Renal cortex interstitium (tissue), 11 donors: ENCODE data around the gene BSG. TPM values are rescaled to one million over a fixed set of nuclear protein-coding genes. Genes with fewer than 3 reads are reported as not detected.
"Not testable (repeated sequence)": the region's sequence is repeated elsewhere in the genome, so short reads cannot be mapped to it uniquely, and the experiment has no call there.

Source experiments
- DNase-seq, 11 donors: peaks; one replicate each; pipeline ENCODE4 v3.0.0-alpha.2; 2013; ENCODE audit warnings: low read depth in 9 of 11, low spot score in 4 of 11; ENCODE audit errors: extremely low read depth in 1 of 11
- polyA plus RNA-seq, 3 donors: library from polyadenylated mRNA; unstranded; fragments of 120-200 nt; gene quantifications; one replicate each; pipeline ENCODE4 v1.2.1, GENCODE V29; 2013; ENCODE audit not compliant: insufficient read length in 3 of 3

The BSG gene
- polyA plus RNA-seq, 3 donors: 359 to 541 (median 496) TPM

DNA sequence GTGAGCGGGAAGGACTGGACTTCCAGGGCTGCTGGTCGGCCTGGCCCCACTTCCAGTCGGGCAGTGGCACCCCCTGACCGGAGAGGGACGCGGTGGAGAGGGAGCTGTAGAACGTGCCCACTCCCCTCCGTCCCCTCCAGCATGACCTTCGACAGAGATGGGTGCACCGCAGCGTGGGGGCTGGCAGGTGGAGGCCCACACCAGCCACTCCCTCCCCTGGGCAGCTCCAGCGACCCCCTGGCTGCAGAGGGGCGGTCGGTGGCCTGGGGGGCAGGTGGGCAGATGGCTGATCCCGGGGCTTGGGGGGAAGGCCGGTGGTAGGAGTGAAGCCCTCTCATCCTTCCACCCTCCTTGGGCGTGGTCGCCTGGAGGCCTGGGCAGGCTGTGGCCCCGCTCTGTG, 19.7 kb downstream of the BSG start:
- DNase-seq: no peak

DNA sequence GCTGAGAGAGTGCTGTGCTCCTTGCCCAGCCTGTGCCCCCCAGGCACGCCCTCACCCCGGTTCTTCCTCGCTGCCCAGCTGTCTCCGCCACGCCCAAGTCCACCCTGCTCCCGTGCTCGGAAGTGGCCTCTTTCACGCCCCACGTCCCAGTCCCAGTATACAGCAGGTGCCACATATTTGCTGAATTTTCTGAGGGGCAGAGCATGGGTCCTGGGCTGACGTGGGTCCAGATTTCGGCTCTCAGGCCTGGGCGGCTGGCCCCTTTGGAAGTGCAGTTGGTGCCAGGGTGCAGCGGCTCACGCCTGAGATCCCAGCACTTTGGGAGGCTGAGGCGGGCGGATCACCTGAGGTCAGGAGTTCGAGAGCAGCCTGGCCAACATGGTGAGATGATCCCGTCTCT, 20.7 kb downstream of the BSG start:
- no peak for DNase-seq

DNA sequence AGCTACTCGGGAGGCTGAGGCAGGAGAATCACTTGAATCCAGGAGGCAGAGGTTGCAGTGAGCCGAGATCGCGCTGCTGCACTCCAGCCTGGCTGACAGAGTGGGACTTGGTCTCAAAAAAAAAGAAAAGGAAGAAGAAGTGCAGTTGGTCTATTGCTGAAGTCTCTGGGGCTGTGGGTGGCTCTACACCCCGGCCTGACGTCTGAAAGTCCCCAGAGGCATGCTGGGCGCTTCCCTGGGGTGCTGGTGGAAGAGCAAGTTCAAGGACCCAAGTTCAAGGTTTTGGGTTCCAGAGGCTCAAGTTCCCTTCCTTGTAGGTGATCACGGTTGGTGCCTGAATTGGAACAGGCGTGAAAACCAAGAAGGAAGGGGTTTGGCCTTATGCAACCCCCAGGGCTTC, 21.1 kb downstream of the BSG start:
- no peak for DNase-seq

- DNase-seq: no peak
These were observed 22.0 kb downstream of the BSG start for GRCh38 chr19:594265-594870.

DNA sequence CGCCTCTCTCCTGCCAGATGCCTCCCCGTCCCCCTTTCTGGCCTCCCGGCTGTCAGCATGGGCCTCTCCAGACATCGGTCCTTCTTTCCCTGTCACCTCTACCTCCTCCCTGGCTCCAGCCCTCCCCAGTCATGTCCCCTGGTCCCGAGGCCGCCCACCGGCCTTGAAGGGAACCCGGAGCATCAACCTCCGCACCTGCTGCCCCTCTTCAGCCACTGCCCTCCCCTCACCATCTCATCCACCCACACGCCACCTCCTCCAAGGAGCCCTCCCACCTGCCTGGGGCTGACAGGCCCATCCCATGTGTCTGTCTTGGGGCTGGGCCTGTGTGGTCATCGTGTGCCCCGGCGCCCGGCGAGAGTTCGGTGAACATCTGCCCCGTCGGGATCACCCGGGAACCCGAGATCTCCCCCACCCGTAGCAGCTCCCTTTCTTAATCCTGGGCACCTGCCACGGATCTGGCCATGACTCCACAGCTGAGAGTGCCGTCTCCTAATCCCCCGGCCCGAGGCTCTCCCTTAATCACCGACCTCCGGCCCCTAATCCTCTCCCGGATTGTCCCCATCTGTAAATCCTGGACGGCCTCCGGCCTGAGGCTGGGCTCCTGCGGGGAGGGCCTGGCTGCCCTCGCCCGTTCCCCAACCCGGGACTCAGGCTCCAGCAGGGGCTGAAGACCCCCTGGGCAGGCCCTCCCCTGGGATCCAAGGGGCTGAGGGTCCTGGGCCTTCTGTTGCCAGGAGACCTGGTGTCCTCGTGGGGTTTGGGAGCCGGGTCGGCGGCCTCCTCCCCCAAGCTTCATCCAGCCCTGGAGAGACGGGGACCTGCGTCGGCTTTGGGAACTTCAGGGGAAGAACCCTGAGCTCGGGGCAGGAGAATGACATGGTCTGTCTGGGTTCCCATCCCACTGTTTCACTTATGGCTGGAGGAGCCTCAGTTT, 23.2 kb downstream of the BSG start:
- DNase-seq: no peak

GRCh38 chr19:596263-596655, 23.9 kb downstream of the BSG start:
- DNase-seq: no peak

DNA sequence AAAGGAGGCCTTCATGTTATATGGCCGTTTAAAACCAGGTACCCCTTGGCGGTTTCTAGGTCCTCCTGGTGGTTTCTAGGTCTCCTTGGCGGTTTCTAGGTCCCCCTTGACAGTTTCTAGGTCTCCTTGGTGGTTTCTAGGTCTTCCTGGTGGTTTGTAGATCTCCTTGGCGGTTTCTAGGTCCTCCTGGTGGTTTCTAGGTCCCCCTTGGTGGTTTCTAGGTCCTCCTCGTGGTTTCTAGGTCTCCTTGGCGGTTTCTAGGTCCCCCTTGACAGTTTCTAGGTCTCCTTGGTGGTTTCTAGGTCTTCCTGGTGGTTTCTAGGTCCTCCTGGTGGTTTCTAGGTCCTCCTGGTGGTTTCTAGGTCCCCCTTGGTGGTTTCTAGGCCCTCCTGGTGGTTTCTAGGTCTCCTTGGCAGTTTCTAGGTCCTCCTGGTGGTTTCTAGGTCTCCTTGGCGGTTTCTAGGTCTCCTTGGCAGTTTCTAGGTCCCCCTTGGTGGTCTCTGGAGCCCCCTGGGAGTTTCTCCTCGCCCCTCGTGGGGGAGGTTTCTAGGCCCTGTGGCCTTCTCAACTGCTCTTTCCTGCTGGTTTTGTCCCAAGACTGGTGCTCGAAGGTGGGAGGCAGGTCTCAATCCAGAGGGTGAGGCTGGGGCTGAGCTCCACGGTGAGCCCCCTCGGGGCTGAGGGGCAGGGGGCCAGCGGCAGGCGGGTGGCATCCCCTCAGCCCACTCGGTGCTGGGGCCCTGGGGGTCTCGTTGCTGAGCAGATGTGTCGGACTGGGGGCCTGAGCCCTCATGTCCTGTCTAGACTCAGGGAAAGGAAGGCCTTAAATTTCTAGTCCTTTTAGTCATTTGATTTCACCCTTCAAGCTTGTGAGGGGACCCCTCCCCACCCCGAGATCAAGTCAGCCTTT, 25.3 kb downstream of the BSG start:
- DNase-seq: no peak

- DNase-seq: no peak
These were observed 28.9 kb downstream of the BSG start for GRCh38 chr19:601310-601709.

DNA sequence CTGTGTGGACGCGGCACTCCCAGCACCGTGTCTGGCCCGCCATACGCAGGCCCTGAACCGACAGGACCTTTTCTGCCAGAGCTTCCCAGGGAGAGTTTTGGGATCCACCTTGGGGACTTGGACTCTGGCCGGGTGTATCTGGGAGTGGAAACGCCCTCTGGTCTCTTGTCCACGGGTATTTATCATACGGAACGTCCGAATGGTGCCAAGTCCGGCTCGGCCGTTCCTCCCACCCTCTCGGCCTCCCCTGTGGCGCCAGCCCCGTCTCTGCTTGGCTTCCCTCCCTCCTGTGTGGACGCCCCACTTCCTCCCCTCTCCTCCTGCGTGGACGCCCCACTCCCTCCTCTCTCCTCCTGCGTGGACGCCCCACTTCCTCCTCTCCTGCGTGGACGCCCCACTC, 29.4 kb downstream of the BSG start:
- DNase-seq: no peak

GRCh38 chr19:602391-603301, 30.2 kb downstream of the BSG start:
- DNase-seq: no peak

GRCh38 chr19:603302-603639, 30.9 kb downstream of the BSG start:
- DNase-seq: not testable (repeated sequence)

- not testable (repeated sequence) for DNase-seq
These were observed 31.4 kb downstream of the BSG start for GRCh38 chr19:603779-604178.

DNA sequence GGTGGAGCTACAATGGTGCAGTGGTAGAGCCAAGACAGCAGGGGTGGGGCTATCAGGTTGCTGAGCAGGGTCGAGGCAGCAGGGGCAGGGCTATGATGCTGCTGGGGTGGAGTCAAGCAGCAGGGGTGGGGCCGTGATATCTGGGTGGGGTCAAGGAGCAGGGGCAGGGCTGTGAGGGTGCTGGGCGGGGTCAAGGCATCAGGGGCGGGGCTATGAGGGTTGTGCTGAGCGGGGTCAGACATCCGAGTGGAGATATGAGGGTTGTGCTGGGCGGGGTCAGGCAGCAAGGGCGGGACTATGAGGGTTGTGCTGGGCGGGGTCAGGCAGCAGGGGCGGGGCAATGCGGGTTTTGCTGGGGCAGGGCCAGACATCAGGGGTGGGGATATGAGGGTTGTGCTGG, 32.0 kb downstream of the BSG start:
- no peak for DNase-seq

- not testable (repeated sequence) for DNase-seq
These were observed 32.9 kb downstream of the BSG start for GRCh38 chr19:605061-605971.

DNA sequence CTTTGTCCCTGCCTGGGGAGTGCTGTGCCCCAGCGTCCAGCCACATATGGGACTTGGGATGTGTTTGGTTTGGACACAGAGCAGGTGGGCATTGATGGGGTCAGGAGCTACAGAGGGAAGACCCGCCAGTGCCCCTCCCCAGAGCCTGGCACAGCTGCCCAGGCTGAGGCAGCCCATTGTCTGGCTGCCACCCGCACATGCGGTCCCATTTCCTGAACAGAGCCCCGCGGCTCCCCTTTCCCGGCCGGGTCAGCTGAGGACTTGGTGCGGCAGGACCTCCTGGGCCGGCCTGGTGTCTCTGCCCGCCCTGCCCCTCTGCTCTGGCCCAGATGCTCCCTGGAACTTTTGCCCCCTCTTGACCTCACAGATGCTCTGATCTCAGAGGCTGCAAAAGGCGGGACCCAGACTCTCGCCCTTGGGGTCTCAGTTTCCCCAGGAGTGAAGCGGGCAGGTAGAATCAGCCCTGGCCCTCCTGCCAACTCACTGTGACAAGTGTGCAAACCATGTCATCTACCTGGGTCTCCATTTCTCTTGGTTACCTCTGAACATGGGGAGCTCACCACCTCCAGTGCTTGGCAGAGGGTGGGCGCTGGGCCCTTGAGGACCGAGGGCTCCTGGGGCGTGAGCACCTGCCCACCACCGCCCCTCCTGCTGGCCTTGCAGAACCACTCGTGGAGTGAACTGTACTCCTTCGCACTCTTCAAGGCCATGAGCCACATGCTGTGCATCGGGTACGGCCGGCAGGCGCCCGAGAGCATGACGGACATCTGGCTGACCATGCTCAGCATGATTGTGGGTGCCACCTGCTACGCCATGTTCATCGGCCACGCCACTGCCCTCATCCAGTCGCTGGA, 35.1 kb downstream of the BSG start:
- no peak for DNase-seq

DNA sequence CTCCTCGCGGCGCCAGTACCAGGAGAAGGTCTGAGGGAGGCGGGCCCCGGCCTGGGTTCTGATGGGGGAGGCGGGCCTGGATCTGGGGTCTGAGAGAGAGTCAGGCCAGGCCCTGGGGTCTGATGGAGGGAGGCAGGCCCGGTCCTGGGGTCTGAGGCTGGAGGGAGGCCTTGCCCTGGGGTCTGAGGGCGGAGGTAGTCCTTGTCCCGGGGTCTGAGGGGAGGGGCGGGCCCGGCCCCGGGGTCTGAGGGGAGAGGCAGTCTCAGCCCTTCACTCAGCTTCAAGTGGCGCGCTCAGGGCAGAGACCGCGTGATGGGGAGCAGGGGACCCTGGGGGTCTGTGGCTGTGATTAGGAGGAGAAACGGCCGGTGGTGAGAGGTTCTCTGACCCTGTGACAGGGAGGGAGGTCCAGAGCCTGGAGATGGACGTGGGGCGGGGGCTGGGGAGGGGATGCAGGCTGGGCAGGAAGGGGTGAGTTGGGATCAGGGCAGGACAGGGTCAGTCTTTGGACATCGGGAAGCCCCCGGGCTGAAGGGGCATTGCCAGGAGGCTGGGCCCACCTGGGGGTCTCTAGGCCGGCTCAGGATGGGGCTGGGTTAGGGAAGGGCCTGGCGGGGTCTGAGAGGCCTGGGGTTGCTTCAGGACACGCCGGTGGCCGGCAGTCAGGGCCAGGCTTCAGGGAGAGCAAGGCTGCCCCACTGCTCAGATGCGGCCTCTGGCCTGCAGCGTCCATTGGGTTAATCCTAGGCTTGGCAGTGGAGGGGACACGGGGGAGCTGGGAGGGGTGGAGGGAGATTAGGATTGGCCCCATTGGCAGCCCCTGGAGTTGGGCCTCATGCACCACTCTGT, 36.0 kb downstream of the BSG start:
- no peak for DNase-seq
